Mucosa of gallbladder (tissue), 1 donor: ENCODE results near the gene ZCCHC7. TPM values are rescaled to one million over a fixed set of nuclear protein-coding genes. Genes with fewer than 3 reads are reported as not detected.
"Not testable (repeated sequence)": the region's sequence is repeated elsewhere in the genome, so short reads cannot be mapped to it uniquely, and the experiment has no call there.

Experiments used
- DNase-seq: peaks from one replicate; pipeline ENCODE4 v3.0.0-alpha.2; 2020; ENCODE audit warnings: low spot score
- total RNA-seq: library from RNA; stranded (reverse); gene quantifications from one replicate; pipeline ENCODE4 v1.2.1, GENCODE V29; 2021
- donor health status: DM: no; HTN: no; CAD: no.

ZCCHC7 gene
- total RNA-seq, 1 donor from 2014 or later: 16.5 TPM

- no peak for DNase-seq
These were observed 131.1 kb downstream of the ZCCHC7 start for GRCh38 chr9:37251452-37251851.

- no peak for DNase-seq
These were observed 133.1 kb downstream of the ZCCHC7 start for GRCh38 chr9:37253377-37253937.

- no peak for DNase-seq
These were observed 134.8 kb downstream of the ZCCHC7 start for GRCh38 chr9:37255187-37255586.

- DNase-seq: no peak
These were observed 135.8 kb downstream of the ZCCHC7 start for GRCh38 chr9:37255944-37256862.

- DNase-seq: no peak
These were observed 139.6 kb downstream of the ZCCHC7 start for GRCh38 chr9:37259951-37260350.

GRCh38 chr9:37262410-37262809, 142.0 kb downstream of the ZCCHC7 start:
- no peak for DNase-seq

GRCh38 chr9:37264539-37264938, 144.2 kb downstream of the ZCCHC7 start:
- no peak for DNase-seq

- DNase-seq: no peak
These were observed 146.3 kb downstream of the ZCCHC7 start for GRCh38 chr9:37266630-37267029.

- DNase-seq: no peak
These were observed 148.8 kb downstream of the ZCCHC7 start for GRCh38 chr9:37269221-37269620.

GRCh38 chr9:37271679-37272078, 151.3 kb downstream of the ZCCHC7 start:
- DNase-seq: no peak

- DNase-seq: no peak
These were observed 153.2 kb downstream of the ZCCHC7 start for GRCh38 chr9:37273595-37273994.

- no peak for DNase-seq
These were observed 161.2 kb downstream of the ZCCHC7 start for GRCh38 chr9:37281541-37281940.

- DNase-seq: no peak
These were observed 163.5 kb downstream of the ZCCHC7 start for GRCh38 chr9:37283730-37284325.

GRCh38 chr9:37284636-37285035, 164.3 kb downstream of the ZCCHC7 start:
- no peak for DNase-seq

- DNase-seq: no peak
These were observed 166.3 kb downstream of the ZCCHC7 start for GRCh38 chr9:37286530-37287175.

GRCh38 chr9:37287317-37287716, 166.9 kb downstream of the ZCCHC7 start:
- no peak for DNase-seq

GRCh38 chr9:37289631-37290030, 169.3 kb downstream of the ZCCHC7 start:
- DNase-seq: no peak

GRCh38 chr9:37290366-37290939, 170.1 kb downstream of the ZCCHC7 start:
- no peak for DNase-seq

GRCh38 chr9:37290940-37291485, 170.6 kb downstream of the ZCCHC7 start:
- no peak for DNase-seq

GRCh38 chr9:37291612-37292238, 171.4 kb downstream of the ZCCHC7 start:
- not testable (repeated sequence) for DNase-seq

- DNase-seq: no peak
These were observed 172.5 kb downstream of the ZCCHC7 start for GRCh38 chr9:37292896-37293295.
